Chondrocyte (in vitro differentiated cells): ENCODE results near the gene C1QB. TPM values are rescaled to one million over a fixed set of nuclear protein-coding genes. Genes with fewer than 3 reads are reported as not detected.

Experiments used
- DNase-seq: peaks from one replicate; pipeline ENCODE4 v3.0.0; 2021; ENCODE audit warnings: mixed read lengths, low spot score
- H3K27ac Mint-ChIP-seq: one replicate; pipeline ENCODE4 v1.8.0; 2021; ENCODE audit warnings: mild to moderate bottlenecking, moderate library complexity, mixed read lengths; ENCODE audit not compliant: unreplicated experiment
- H3K27me3 Mint-ChIP-seq: 2 replicates; pipeline ENCODE4 v1.8.0; 2021; ENCODE audit warnings: low read depth, mixed read lengths
- H3K36me3 Mint-ChIP-seq: 2 replicates; pipeline ENCODE4 v1.8.0; 2021; ENCODE audit warnings: low read depth, mixed read lengths
- H3K4me1 Mint-ChIP-seq: 2 replicates; pipeline ENCODE4 v1.8.0; 2021; ENCODE audit warnings: low read depth, mild to moderate bottlenecking, mixed read lengths
- H3K4me3 Mint-ChIP-seq: one replicate; pipeline ENCODE4 v1.8.0; 2021; ENCODE audit warnings: mild to moderate bottlenecking, moderate library complexity, mixed read lengths; ENCODE audit not compliant: unreplicated experiment
- H3K9me3 Mint-ChIP-seq: 2 replicates; pipeline ENCODE4 v1.8.0; 2021; ENCODE audit warnings: low read depth, mixed read lengths
- microRNA-seq: library from miRNA; unstranded; fragments of <30 nt; microRNA quantifications from one replicate; pipeline ENCODE4 v1.2.0, GENCODE V29; 2020; ENCODE audit warnings: borderline number of aligned reads
- total RNA-seq: library from RNA; stranded (reverse); gene quantifications from 3 replicates; pipeline ENCODE4 v1.2.1, GENCODE V29; 2021
- TF ChIP-seq, protein P1 (sequence below): fragments of 200-600 bp; sonication (generic); IDR thresholded peaks from 2 replicates; pipeline ENCODE4 v1.5.0; 2021; ENCODE audit warnings: antibody characterized with exemption, mild to moderate bottlenecking, moderate library complexity

Gene C1QB
- total RNA-seq, 1 donor from 2014 or later, result not detected

DNA sequence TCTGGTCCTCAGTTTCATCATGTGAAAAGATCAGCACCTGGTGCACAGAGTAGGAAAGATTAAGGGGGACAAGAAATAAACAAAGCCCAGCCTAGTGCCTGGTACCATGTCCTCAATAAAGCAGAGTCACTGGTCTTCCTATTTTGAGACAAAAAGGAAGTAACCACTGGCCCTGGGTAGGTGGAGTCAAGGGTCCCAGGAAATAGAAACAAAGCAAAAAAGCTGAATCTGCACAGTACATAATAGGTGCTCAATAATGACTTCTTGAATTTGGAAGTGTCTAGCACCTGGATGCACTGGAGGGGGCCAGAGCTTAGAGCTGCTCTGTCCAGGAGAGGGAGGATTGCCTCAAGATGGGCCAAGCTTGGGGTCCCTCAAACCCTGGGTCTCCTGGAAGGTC, 55.7 kb downstream of the C1QB start:
- no peak for DNase-seq
- TF ChIP-seq, protein P1, sequence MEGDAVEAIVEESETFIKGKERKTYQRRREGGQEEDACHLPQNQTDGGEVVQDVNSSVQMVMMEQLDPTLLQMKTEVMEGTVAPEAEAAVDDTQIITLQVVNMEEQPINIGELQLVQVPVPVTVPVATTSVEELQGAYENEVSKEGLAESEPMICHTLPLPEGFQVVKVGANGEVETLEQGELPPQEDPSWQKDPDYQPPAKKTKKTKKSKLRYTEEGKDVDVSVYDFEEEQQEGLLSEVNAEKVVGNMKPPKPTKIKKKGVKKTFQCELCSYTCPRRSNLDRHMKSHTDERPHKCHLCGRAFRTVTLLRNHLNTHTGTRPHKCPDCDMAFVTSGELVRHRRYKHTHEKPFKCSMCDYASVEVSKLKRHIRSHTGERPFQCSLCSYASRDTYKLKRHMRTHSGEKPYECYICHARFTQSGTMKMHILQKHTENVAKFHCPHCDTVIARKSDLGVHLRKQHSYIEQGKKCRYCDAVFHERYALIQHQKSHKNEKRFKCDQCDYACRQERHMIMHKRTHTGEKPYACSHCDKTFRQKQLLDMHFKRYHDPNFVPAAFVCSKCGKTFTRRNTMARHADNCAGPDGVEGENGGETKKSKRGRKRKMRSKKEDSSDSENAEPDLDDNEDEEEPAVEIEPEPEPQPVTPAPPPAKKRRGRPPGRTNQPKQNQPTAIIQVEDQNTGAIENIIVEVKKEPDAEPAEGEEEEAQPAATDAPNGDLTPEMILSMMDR, result no peak
- no peaks in the 10 kb centered on the region for H3K36me3 Mint-ChIP-seq
- H3K4me3 Mint-ChIP-seq, result no peak overlapping the region
- no peak overlapping the region for H3K27ac Mint-ChIP-seq
- H3K27me3 Mint-ChIP-seq, result no peaks in the 10 kb centered on the region
- H3K4me1 Mint-ChIP-seq, result peaks cover 22% of the 10 kb centered on the region
- H3K9me3 Mint-ChIP-seq, result no peaks in the 10 kb centered on the region

DNA sequence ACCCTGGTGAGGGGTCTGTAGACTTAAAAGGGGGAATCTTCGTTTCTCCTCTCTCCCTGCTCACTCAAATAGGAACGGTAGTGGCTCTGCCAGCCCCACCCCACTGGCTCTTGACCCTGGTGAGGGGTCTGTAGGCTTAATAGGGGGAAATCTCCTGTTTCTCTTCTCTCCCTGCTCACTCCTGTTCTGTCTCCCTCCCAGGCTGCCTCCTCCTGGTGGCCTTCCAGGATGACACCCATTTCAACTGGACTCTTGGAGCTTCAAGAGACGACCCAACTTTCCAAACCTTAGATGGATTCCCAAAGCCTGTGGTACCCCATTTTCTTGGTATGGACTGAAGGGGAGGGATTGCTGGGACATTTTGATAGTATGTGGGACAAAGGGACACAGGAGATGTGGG, 56.2 kb downstream of the C1QB start:
- no peaks in the 10 kb centered on the region for H3K36me3 Mint-ChIP-seq
- no peak overlapping the region for H3K4me3 Mint-ChIP-seq
- TF ChIP-seq, protein P1, result peak; percentile 53
- no peaks in the 10 kb centered on the region for H3K9me3 Mint-ChIP-seq
- H3K27ac Mint-ChIP-seq, result no peak overlapping the region
- H3K27me3 Mint-ChIP-seq, result no peaks in the 10 kb centered on the region
- H3K4me1 Mint-ChIP-seq, result peaks cover 27% of the 10 kb centered on the region
- DNase-seq, result no peak

DNA sequence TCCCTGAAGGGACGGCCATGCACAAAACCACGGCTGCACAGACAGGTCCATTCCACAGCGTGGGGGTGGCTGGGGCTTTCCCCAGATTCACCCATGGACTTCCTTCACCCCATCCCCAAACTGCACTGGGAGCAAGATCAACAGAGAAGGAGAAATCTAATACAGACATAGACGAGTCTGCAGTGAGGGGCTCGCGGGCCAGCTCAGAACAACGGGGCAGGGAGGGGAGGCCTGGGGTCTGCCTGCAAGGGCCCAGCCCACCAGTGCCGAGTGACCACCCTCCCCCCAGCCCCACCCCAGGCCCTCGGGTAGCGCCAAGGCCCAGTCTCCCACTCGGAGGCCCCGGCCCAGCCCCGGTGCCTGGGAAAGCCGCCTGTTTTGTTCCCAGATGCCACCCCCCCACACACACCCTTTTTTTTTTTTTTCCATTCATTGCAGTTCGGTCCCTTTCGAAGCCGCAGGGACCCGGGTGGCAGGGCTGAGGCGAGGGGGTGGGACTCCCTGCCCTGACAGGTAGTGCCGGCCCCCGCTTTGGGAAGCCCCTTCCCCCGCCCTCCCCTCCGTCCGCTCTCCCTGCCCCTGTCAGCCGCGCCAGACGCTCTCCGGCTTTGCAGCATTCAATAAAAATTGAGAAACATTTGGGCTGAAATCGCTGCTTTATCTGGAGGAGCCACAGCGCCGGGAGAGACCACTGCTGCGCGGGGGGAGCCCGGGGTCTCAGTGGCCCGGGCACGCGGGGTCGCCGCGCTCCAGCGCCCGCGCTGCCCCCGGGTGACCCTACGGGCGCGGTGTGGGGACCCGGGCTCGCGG, 57.1 kb downstream of the C1QB start:
- H3K9me3 Mint-ChIP-seq, result no peaks in the 10 kb centered on the region
- H3K4me1 Mint-ChIP-seq, result peaks cover 31% of the 10 kb centered on the region
- peaks cover 3% of the 10 kb centered on the region for H3K36me3 Mint-ChIP-seq
- no peak for DNase-seq
- peak overlapping the region; percentile 38 for H3K27ac Mint-ChIP-seq
- H3K27me3 Mint-ChIP-seq, result no peaks in the 10 kb centered on the region
- TF ChIP-seq, protein P1, result no peak
- peak overlapping the region; percentile 70 for H3K4me3 Mint-ChIP-seq

DNA sequence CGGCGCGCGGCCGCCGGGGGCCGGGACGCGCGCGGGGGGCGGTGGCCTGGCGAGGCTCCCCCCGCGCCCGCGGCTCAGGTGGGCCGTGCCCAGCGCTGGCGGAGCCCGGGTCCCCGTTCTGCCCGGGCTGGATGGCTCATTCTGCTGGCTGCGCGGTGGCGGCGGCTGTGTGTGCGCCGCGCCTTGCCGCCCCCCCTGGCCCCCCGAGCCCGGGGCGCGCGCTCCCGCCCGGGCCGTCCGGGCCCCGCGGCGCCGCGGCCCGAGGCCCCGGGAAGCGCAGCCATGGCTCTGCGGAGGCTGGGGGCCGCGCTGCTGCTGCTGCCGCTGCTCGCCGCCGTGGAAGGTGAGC, 57.6 kb downstream of the C1QB start, which contains the start of gene EPHB2:
Gene EPHB2 (plus strand): TSS at position 139 of the 349 bp plus-strand sequence. CDS start 144 bp downstream, at position 283.
- peak within 1 kb of the TSS; percentile 81 for H3K4me3 Mint-ChIP-seq
- DNase-seq, result no peak
- peak within 1 kb of the TSS; percentile 61 for H3K27ac Mint-ChIP-seq
- TF ChIP-seq, protein P1, result no peak
- H3K9me3 Mint-ChIP-seq, result no peaks in the 10 kb centered on the region
- H3K27me3 Mint-ChIP-seq, result no peaks in the 10 kb centered on the region
- H3K4me1 Mint-ChIP-seq, result peaks cover 31% of the 10 kb centered on the region
- peaks cover 3% of the 10 kb centered on the region for H3K36me3 Mint-ChIP-seq

DNA sequence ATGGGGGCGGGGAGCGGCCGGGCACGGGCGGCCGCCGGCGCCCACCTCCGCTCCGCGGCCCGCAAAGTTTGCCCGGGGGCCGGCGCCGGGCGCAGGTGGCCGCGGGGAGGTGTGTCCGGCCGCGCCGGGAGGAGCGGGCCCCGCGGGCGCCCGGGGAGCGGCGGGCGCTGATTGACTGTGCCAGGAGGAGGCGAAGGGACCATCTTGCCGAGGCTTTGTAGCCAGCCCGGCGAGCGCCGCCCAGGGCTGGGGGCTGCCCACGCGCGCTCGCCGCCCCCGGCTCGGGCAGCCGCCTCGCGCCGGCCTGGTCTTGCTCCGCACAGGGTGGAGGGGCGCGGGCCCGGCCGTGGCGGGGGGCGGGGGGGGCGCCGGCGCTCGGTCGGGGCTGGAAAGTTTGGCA, 58.0 kb downstream of the C1QB start:
- DNase-seq, result no peak
- Mint-ChIP-seq H3K9me3 (no peaks in the 10 kb centered on the region), H3K27me3 (no peaks in the 10 kb centered on the region), H3K27ac (no peak overlapping the region), H3K4me1 (peaks cover 31% of the 10 kb centered on the region), H3K36me3 (peaks cover 3% of the 10 kb centered on the region), H3K4me3 (no peak overlapping the region)
- TF ChIP-seq, protein P1, result no peak

Small RNA genes lying within 50 kb of the gene (microRNA-seq; reads per million reads assigned to microRNA genes)
- not detected for gene MIR6127

Other genes starting within 250 kb of the C1QB start
- 15.9 to 20.6 TPM (median 16.3 TPM) in 3 replicates for gene ZBTB40, start 201.4 kb upstream of the C1QB start, total RNA-seq
- 0.46 TPM in 1 of 3 replicates, not detected in the others for gene EPHA8, start 89.7 kb upstream of the C1QB start, total RNA-seq
- not detected in 3 replicates for gene C1QA, start 16.6 kb upstream of the C1QB start, total RNA-seq
- gene C1QC, start 9.6 kb upstream of the C1QB start, total RNA-seq, result not detected in 3 replicates
- gene EPHB2, start 57.6 kb downstream of the C1QB start, total RNA-seq, result 44.6 to 57.5 TPM (median 48.0 TPM) in 3 replicates